ENCODE measurements around the gene TRPC4. TPM values are rescaled to one million over a fixed set of nuclear protein-coding genes. Genes with fewer than 3 reads are reported as not detected.

TRPC4 gene
- 0.03 to 0.25 TPM (median 0.12 TPM) in 4 of 5 replicates, not detected in the other for total RNA-seq (2022; extraction: Qiagen RNA extraction; ENCODE audit: low read depth)

DNA sequence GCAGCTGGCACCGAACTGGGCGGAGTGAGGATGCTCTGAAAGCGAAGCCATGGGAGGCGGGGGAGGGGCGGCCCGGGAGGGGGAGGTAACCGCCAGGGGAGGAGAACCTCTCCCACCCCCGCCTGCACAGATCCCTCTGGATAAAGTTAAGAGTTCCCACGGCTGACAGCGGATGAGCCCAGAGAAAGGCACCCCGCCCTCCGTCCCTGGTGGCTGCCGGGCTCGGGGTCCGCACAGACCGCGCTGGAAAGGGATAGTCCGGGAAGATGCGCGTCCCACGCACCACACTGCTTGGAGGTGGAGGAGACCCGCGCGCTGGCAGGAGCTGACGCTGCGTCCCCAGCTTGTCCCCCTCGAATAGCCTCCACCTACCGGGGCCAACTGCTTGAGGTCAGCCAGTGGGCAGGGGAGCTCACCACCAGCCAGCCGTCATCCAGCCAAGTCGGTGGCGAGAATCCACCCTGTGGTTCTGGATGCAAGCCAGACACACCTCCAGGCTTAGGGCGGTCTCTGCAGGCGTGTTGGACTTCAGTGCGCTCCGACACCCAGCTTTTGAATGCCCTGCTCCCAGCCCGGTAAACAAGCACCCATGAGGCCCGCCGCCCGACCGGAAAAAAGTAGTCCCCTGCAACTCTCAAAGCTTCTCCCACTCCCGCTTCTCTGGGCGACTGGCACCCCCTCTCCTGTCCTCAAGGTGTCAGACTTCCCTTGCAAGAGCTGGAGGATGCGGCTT, at the start of gene TRPC4:
TSS of gene TRPC4 (minus strand) at position 17 of the 733 bp plus-strand sequence. CDS start 86,439 bp downstream, outside the sequence.

GRCh38 chr13:37598597-37598996, 271.0 kb downstream of the TRPC4 start, which contains the start of gene POSTN:
Gene POSTN (minus strand): TSS chr13:37598768. CDS start chr13:37598726, 42 bp downstream.

